ENCODE data around the gene MUS81.
"Not testable (repeated sequence)": the region's sequence is repeated elsewhere in the genome, so short reads cannot be mapped to it uniquely, and the experiment has no call there.

MUS81 gene

GRCh38 chr11:65847746-65848145, 12.5 kb upstream of the MUS81 start:
- H3K27ac ChIP-seq (ENCODE audit: low read depth, low read length): no peak overlapping the region
- TF ChIP-seq CTCF (IDR thresholded peaks at IDR 0.05; ENCODE audit: low read depth, low read length, poor library complexity, severe bottlenecking) (no peak), EZH2phosphoT487 (IDR thresholded peaks at IDR 0.05; ENCODE audit: borderline replicate concordance, low read length) (no peak)
- no peak overlapping the region for H3K4me3 ChIP-seq (ENCODE audit: low read length)
- 0 out of 2 replicates have a peak, but pooled peaks cover 2% of the 10 kb centered on the region for H3K27me3 ChIP-seq (ENCODE audit: control insufficient read depth, low read length)
- no peaks in the 10 kb centered on the region for H4K20me1 ChIP-seq (ENCODE audit: control insufficient read depth, insufficient read depth, low read depth, low read length)
- peaks cover 17% of the 10 kb centered on the region for H3K36me3 ChIP-seq (ENCODE audit: control insufficient read depth, low read length)
- peaks cover 5% of the 10 kb centered on the region; the same call in 1 of the 2 replicates for H3K9me3 ChIP-seq (ENCODE audit: control insufficient read depth, insufficient read depth, low read length)
- H3K4me2 ChIP-seq (ENCODE audit: low read length): no peak overlapping the region
- H3K4me1 ChIP-seq (ENCODE audit: control insufficient read depth, low read length): no peaks in the 10 kb centered on the region
- no peaks in the 10 kb centered on the region for H3K79me2 ChIP-seq (ENCODE audit: control insufficient read depth, low read length)
- H3F3A ChIP-seq (ENCODE audit: control insufficient read depth, insufficient read depth): peaks cover 8% of the 10 kb centered on the region
- H3K9me2 ChIP-seq (replicated peaks; ENCODE audit: control insufficient read depth, low read length): no peaks in the 10 kb centered on the region

- not testable (repeated sequence) for H3K27me3 ChIP-seq (ENCODE audit: control insufficient read depth, low read length); H3K4me1 ChIP-seq (ENCODE audit: control insufficient read depth, low read length); H3K79me2 ChIP-seq (ENCODE audit: control insufficient read depth, low read length); H4K20me1 ChIP-seq (ENCODE audit: control insufficient read depth, insufficient read depth, low read depth, low read length); H3K9me3 ChIP-seq (ENCODE audit: control insufficient read depth, insufficient read depth, low read length); H3K4me2 ChIP-seq (ENCODE audit: low read length); H3K4me3 ChIP-seq (ENCODE audit: low read length); H3K9me2 ChIP-seq (replicated peaks; ENCODE audit: control insufficient read depth, low read length); H3K27ac ChIP-seq (ENCODE audit: low read depth, low read length)
- Histone ChIP-seq H3K36me3 (ENCODE audit: control insufficient read depth, low read length) (peaks cover 26% of the 10 kb centered on the region), H3F3A (ENCODE audit: control insufficient read depth, insufficient read depth) (peaks cover 15% of the 10 kb centered on the region)
Observed at GRCh38 chr11:65848693-65849092, 11.5 kb upstream of the MUS81 start.

- no peak for TF ChIP-seq EZH2phosphoT487 (IDR thresholded peaks at IDR 0.05; ENCODE audit: borderline replicate concordance, low read length)
- no peak for TF ChIP-seq CTCF (IDR thresholded peaks at IDR 0.05; ENCODE audit: low read depth, low read length, poor library complexity, severe bottlenecking)
- peaks cover 5% of the 10 kb centered on the region; the same call in 1 of the 2 replicates for H3K9me3 ChIP-seq (ENCODE audit: control insufficient read depth, insufficient read depth, low read length)
- H3K36me3 ChIP-seq (ENCODE audit: control insufficient read depth, low read length): peaks cover 33% of the 10 kb centered on the region
- peaks cover 15% of the 10 kb centered on the region for H3F3A ChIP-seq (ENCODE audit: control insufficient read depth, insufficient read depth)
- no peaks in the 10 kb centered on the region; the same call in 1 of the 2 replicates for H4K20me1 ChIP-seq (ENCODE audit: control insufficient read depth, insufficient read depth, low read depth, low read length)
- H3K9me2 ChIP-seq (replicated peaks; ENCODE audit: control insufficient read depth, low read length): no peaks in the 10 kb centered on the region
- 0 out of 2 replicates have a peak, but pooled peaks cover 2% of the 10 kb centered on the region for H3K27me3 ChIP-seq (ENCODE audit: control insufficient read depth, low read length)
- peaks cover 3% of the 10 kb centered on the region; the same call in 1 of the 2 replicates for H3K79me2 ChIP-seq (ENCODE audit: control insufficient read depth, low read length)
- no peak overlapping the region for H3K4me3 ChIP-seq (ENCODE audit: low read length)
- H3K4me2 ChIP-seq (ENCODE audit: low read length): no peak overlapping the region
- H3K4me1 ChIP-seq (ENCODE audit: control insufficient read depth, low read length): no peaks in the 10 kb centered on the region
- H3K27ac ChIP-seq (ENCODE audit: low read depth, low read length): no peak overlapping the region
Observed at GRCh38 chr11:65849366-65849765, 10.9 kb upstream of the MUS81 start.

DNA sequence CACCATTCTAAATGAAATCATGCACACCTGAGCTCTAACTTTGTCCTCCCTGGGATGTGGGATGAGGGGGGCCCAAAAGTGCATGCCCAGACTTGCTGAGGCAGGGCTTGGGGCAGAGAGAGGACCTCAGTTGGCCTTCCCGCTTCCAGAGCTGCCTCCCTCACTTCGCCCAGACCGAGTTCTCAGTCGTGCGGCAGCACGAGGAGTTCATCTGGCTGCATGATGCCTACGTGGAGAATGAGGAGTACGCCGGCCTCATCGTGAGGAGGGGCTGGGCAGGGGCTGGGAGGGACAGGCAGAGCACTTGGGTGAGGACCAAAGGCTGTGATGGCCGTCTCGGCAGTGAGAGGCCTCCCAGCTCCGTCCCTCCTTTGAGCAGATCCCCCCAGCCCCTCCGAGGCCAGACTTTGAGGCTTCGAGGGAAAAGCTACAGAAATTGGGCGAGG, 10.4 kb upstream of the MUS81 start:
- 0 out of 2 replicates have a peak, but pooled peaks cover 2% of the 10 kb centered on the region for H3K27me3 ChIP-seq (ENCODE audit: control insufficient read depth, low read length)
- H3K9me3 ChIP-seq (ENCODE audit: control insufficient read depth, insufficient read depth, low read length): peaks cover 5% of the 10 kb centered on the region; the same call in 1 of the 2 replicates
- H3K27ac ChIP-seq (ENCODE audit: low read depth, low read length): no peak overlapping the region
- H3K4me1 ChIP-seq (ENCODE audit: control insufficient read depth, low read length): no peaks in the 10 kb centered on the region
- H3K4me2 ChIP-seq (ENCODE audit: low read length): no peak overlapping the region
- no peaks in the 10 kb centered on the region; the same call in 1 of the 2 replicates for H4K20me1 ChIP-seq (ENCODE audit: control insufficient read depth, insufficient read depth, low read depth, low read length)
- H3K4me3 ChIP-seq (ENCODE audit: low read length): no peak overlapping the region
- no peak for TF ChIP-seq CTCF (IDR thresholded peaks at IDR 0.05; ENCODE audit: low read depth, low read length, poor library complexity, severe bottlenecking)
- TF ChIP-seq EZH2phosphoT487 (IDR thresholded peaks at IDR 0.05; ENCODE audit: borderline replicate concordance, low read length): no peak
- peaks cover 15% of the 10 kb centered on the region for H3F3A ChIP-seq (ENCODE audit: control insufficient read depth, insufficient read depth)
- H3K9me2 ChIP-seq (replicated peaks; ENCODE audit: control insufficient read depth, low read length): no peaks in the 10 kb centered on the region
- peaks cover 37% of the 10 kb centered on the region for H3K36me3 ChIP-seq (ENCODE audit: control insufficient read depth, low read length)
- peaks cover 7% of the 10 kb centered on the region for H3K79me2 ChIP-seq (ENCODE audit: control insufficient read depth, low read length)

Data from DOHH2 (cell line).